GM21723 (cell line): ENCODE data around the gene NFIB.

ENCODE experiments used
- ATAC-seq: cut with Tn5 transposase; IDR thresholded peaks from one replicate; pipeline ENCODE4 v1.9.1; 2021; ENCODE audit warnings: mild to moderate bottlenecking, moderate library complexity; ENCODE audit not compliant: unreplicated experiment

NFIB gene

GRCh38 chr9:14084867-14085266 lies 229.1 kb downstream of the NFIB start:
- ATAC-seq = no peak

GRCh38 chr9:14083366-14083765 lies 230.6 kb downstream of the NFIB start:
- ATAC-seq = no peak

- no peak for ATAC-seq
Measured at GRCh38 chr9:14082732-14083131, 231.2 kb downstream of the NFIB start.

- ATAC-seq = no peak
Measured at GRCh38 chr9:14081745-14082144, 232.2 kb downstream of the NFIB start.

- ATAC-seq = no peak
Measured at GRCh38 chr9:14080959-14081542, 232.9 kb downstream of the NFIB start.

- ATAC-seq = no peak
Measured at GRCh38 chr9:14079440-14079839, 234.5 kb downstream of the NFIB start.

- no peak for ATAC-seq
Measured at GRCh38 chr9:14077672-14078071, 236.3 kb downstream of the NFIB start.

- ATAC-seq = no peak
Measured at GRCh38 chr9:14075218-14075617, 238.7 kb downstream of the NFIB start.

- no peak for ATAC-seq
Measured at GRCh38 chr9:14072850-14073249, 241.1 kb downstream of the NFIB start.

- no peak for ATAC-seq
Measured at GRCh38 chr9:14071484-14071883, 242.5 kb downstream of the NFIB start.

GRCh38 chr9:14068690-14069089 lies 245.3 kb downstream of the NFIB start:
- ATAC-seq = no peak

GRCh38 chr9:14066831-14067230 lies 247.1 kb downstream of the NFIB start:
- no peak for ATAC-seq

- ATAC-seq = no peak
Measured at GRCh38 chr9:14066032-14066431, 247.9 kb downstream of the NFIB start.

GRCh38 chr9:14064940-14065339 lies 249.0 kb downstream of the NFIB start:
- ATAC-seq = no peak

- no peak for ATAC-seq
Measured at GRCh38 chr9:14063756-14064155, 250.2 kb downstream of the NFIB start.

GRCh38 chr9:14062586-14063221 lies 251.2 kb downstream of the NFIB start:
- ATAC-seq = no peak

GRCh38 chr9:14061936-14062585 lies 251.9 kb downstream of the NFIB start:
- no peak for ATAC-seq

- no peak for ATAC-seq
Measured at GRCh38 chr9:14058325-14058688, 255.6 kb downstream of the NFIB start.

GRCh38 chr9:14057368-14058324 lies 256.3 kb downstream of the NFIB start:
- no peak for ATAC-seq

GRCh38 chr9:14056316-14056861 lies 257.6 kb downstream of the NFIB start:
- no peak for ATAC-seq

GRCh38 chr9:14054096-14054495 lies 259.8 kb downstream of the NFIB start:
- ATAC-seq = no peak
